ENCODE measurements around the gene SMC1B.

Gene SMC1B

DNA sequence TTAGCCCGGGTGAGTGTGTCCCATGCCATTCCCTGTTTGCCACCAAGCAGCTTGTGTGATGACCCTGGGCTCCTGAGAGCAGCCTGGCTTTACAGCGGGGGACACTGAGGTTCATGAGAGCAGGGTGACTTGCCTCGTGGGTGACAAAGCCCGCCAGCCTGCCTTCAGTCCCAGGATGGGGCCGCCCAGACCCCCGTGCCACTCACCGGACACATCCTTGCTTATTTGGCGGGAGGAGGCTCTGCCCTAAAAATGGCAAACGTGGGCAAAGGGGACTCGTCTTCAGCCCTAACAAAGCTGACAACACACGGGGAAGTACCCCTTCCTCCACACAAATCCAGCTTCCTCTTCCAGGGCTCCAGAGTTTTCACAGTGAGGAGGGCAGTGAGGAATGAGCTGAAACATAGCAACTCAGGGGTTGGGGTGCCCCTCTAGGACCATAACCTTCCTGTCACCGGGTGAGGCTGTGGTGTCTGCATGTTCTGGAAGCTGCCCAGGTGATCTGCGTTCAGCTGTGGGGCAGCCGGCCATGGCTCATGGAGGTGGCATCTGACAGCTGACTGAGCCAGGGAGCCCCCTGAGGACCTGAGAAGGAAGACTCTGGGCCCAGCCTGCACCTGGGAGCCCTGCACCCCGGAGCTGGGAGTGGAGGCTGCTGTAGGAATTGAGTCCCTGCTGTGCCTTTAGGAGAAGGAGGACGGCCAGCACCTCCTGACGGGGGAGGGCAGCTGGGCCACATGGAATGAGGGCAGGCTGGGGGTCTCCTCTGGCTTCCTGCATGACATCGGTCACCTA lies 16.8 kb upstream of the SMC1B start:
- Histone ChIP-seq H3K4me3 (ENCODE audit: low read depth, low read length) (no peak overlapping the region), H3K9me3 (ENCODE audit: severe bottlenecking) (no peaks in the 10 kb centered on the region), H3K27me3 (ENCODE audit: insufficient read depth, low read depth, severe bottlenecking) (no peaks in the 10 kb centered on the region), H3K36me3 (no peaks in the 10 kb centered on the region), H3K27ac (no peak overlapping the region)
- TF ChIP-seq, protein P1, sequence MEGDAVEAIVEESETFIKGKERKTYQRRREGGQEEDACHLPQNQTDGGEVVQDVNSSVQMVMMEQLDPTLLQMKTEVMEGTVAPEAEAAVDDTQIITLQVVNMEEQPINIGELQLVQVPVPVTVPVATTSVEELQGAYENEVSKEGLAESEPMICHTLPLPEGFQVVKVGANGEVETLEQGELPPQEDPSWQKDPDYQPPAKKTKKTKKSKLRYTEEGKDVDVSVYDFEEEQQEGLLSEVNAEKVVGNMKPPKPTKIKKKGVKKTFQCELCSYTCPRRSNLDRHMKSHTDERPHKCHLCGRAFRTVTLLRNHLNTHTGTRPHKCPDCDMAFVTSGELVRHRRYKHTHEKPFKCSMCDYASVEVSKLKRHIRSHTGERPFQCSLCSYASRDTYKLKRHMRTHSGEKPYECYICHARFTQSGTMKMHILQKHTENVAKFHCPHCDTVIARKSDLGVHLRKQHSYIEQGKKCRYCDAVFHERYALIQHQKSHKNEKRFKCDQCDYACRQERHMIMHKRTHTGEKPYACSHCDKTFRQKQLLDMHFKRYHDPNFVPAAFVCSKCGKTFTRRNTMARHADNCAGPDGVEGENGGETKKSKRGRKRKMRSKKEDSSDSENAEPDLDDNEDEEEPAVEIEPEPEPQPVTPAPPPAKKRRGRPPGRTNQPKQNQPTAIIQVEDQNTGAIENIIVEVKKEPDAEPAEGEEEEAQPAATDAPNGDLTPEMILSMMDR (IDR thresholded peaks at IDR 0.05; ENCODE audit: low read depth, low read length) = no peak
- no peak for DNase-seq

DNA sequence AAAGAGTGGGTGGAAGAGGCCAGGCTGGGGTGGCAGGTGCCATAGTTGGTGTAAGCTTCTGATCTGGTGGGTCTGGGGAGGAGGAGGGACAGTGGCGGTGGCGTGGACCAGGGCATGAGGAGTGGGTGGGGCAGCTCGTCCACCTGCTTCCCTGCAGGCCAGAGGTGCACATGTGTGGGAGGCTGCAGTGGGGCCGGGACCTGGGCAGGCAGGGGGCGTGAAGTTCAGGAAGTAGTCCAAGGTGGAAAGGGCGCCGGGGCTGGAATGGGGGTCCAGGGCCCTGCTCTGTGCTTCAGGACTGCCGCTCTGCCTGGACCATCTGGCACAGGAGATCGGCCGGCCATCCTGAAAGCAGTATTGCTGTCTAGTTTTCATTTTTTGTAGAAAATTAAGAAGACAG lies 16.0 kb upstream of the SMC1B start:
- Histone ChIP-seq H3K36me3 (no peaks in the 10 kb centered on the region), H3K27ac (no peak overlapping the region), H3K9me3 (ENCODE audit: severe bottlenecking) (no peaks in the 10 kb centered on the region), H3K27me3 (ENCODE audit: insufficient read depth, low read depth, severe bottlenecking) (no peaks in the 10 kb centered on the region), H3K4me3 (ENCODE audit: low read depth, low read length) (no peak overlapping the region)
- no peak for DNase-seq
- TF ChIP-seq, protein P1 (IDR thresholded peaks at IDR 0.05; ENCODE audit: low read depth, low read length) = no peak

DNA sequence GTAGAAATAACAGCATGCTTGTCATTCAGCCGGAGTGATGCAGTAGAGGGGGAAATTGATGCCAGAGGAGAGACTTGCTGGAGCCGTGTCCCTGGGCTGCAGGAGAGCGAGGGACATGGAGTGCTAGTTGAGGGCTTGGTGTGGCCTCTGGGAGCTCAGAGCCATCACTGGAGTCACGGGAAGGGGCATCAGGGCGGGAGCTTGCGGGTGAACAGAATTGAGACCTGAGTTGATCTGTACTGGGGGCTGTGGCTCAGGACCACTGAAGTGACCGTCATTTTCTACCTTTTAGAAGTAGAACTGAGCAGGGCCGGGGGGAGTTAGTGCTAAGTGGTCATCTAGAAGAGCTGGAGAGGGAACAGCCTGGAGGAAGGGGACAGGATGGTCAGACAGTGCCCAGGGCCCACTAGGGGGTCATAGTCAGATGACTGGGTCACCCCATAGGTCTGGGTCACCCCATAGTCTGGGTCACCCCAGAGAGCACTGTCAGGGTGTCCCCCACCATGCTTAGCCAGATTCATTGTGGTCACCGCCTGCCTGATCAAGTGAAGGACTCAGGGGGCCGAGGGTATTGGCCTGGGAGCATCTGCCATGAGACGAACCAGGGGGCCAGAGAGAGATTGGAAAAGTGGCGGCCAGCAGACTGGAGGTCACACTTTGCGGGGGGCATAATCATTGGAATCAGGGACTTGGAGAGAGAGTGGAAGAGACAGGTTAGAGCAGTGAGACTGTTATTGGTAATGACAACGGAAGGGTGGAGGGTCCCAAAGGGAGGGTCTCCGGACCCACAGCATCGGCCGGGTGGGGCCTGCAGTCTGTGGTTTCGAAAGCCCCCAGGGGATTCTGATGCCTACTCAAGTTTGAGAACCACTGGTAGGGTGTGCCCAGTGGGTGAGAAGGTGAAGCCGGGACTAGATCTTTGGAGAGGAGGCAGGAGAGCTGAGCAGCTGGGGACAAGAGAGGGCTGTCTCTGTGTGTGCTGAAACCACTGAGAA lies 15.3 kb upstream of the SMC1B start:
- no peaks in the 10 kb centered on the region for H3K9me3 ChIP-seq (ENCODE audit: severe bottlenecking)
- DNase-seq = no peak
- H3K27me3 ChIP-seq (ENCODE audit: insufficient read depth, low read depth, severe bottlenecking) = no peaks in the 10 kb centered on the region
- H3K27ac ChIP-seq = no peak overlapping the region
- no peak overlapping the region for H3K4me3 ChIP-seq (ENCODE audit: low read depth, low read length)
- TF ChIP-seq, protein P1 (IDR thresholded peaks at IDR 0.05; ENCODE audit: low read depth, low read length) = no peak
- H3K36me3 ChIP-seq = no peaks in the 10 kb centered on the region

DNA sequence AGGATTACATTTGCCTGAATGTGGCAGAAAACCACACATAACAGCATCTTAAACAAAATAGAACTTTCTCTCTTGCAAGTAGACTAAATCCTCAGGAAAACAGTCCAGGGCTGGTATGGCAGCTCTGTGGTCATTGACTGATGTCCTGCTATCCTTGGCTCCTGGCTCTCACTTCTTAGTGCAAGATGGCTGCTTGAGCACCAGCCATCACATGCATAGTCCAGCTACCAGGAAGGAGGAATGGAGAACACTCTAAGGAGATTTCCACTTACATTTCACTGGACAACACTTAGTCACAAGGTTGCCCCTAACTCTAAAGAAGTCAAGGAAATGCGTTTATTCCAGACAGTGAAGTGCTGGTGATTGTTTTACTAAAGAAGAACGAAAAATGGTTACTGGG lies 13.7 kb upstream of the SMC1B start:
- TF ChIP-seq, protein P1 (IDR thresholded peaks at IDR 0.05; ENCODE audit: low read depth, low read length) = no peak
- Histone ChIP-seq H3K36me3 (no peaks in the 10 kb centered on the region), H3K27me3 (ENCODE audit: insufficient read depth, low read depth, severe bottlenecking) (no peaks in the 10 kb centered on the region), H3K27ac (no peak overlapping the region), H3K9me3 (ENCODE audit: severe bottlenecking) (no peaks in the 10 kb centered on the region), H3K4me3 (ENCODE audit: low read depth, low read length) (no peak overlapping the region)
- no peak for DNase-seq

DNA sequence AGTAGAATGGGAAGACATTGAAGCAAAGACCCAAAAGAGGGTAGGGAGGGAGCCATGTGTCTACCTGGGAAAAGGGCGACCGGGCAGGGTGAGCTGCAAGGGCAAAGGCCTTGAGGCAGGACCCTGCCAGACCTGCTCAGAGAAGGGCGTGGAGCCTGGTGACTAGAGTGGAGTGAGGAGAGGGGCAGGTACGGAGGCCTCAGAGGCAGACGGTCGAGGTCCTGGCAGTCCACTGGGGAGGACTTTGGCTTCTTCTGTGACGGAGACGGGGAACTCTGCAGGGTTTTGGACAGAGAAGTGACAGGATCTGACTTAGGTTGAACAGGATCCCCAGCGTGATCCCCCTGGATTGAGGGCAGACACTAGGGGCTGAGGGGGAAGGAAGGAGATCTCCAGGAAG lies 13.0 kb upstream of the SMC1B start:
- DNase-seq = no peak
- Histone ChIP-seq H3K27ac (no peak overlapping the region), H3K27me3 (ENCODE audit: insufficient read depth, low read depth, severe bottlenecking) (no peaks in the 10 kb centered on the region), H3K36me3 (no peaks in the 10 kb centered on the region), H3K9me3 (ENCODE audit: severe bottlenecking) (no peaks in the 10 kb centered on the region), H3K4me3 (ENCODE audit: low read depth, low read length) (no peak overlapping the region)
- TF ChIP-seq, protein P1 (IDR thresholded peaks at IDR 0.05; ENCODE audit: low read depth, low read length) = no peak
